Measurements from ENCODE around the gene RAF1. TPM values are rescaled to one million over a fixed set of nuclear protein-coding genes. Genes with fewer than 3 reads are reported as not detected.

Gene RAF1
- total RNA-seq, 2 experiments from 2014 or later, result 71.1 to 74.9 TPM

DNA sequence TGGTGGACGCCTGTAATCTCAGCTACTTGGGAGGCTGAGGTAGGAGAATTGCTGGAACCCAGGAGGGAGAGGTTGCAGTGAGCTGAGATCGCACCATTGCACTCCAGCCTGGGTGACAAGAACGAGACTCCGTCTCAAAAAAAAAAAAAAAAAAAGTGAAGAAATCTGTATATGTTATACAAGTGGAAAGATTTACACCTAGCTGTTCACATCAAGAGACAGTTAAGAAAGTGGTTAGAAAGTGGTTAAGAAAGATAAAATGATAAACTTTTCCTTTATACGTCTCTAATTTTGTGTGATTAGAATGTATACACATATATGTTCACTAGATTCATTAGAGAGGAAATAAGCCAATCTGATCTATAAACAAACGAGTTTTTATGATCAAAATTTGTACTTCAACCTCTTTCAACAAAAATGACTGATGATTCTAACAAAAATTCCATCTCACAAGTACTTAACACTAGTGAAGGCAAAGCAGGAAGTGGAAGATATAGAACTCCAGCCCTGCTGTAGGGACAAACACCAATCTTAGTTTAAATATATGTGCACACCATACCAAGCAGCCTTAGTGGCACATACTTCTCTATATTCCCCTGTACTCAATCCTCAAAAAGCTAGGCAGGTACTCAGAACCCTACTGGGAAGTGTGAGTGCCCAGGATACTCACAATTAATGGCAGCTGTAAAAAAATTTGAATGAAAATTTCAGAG lies 51.2 kb downstream of the RAF1 start:
- intact Hi-C loops (cut with micrococcal nuclease), result loop anchor here (5.0 kb wide), 1 partner anchor 50 kb away; the partner anchor contains the start of gene RAF1
- TF ChIP-seq, protein P1, sequence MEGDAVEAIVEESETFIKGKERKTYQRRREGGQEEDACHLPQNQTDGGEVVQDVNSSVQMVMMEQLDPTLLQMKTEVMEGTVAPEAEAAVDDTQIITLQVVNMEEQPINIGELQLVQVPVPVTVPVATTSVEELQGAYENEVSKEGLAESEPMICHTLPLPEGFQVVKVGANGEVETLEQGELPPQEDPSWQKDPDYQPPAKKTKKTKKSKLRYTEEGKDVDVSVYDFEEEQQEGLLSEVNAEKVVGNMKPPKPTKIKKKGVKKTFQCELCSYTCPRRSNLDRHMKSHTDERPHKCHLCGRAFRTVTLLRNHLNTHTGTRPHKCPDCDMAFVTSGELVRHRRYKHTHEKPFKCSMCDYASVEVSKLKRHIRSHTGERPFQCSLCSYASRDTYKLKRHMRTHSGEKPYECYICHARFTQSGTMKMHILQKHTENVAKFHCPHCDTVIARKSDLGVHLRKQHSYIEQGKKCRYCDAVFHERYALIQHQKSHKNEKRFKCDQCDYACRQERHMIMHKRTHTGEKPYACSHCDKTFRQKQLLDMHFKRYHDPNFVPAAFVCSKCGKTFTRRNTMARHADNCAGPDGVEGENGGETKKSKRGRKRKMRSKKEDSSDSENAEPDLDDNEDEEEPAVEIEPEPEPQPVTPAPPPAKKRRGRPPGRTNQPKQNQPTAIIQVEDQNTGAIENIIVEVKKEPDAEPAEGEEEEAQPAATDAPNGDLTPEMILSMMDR (IDR thresholded peaks at IDR 0.05), result no peak
- peak overlapping the region; percentile 34 for H3K27ac Mint-ChIP-seq
- ChIA-PET POLR2A (interaction anchor here (0.9 to 1.5 kb wide), 2 partner anchors 29 to 51 kb away, joined by 3 to 4 read pairs; no protein-coding TSS in a partner anchor), CTCF (interaction anchor here (0.8 to 2.2 kb wide), 4 partner anchors 10 to 107 kb away, joined by 3 to 8 read pairs (median 4); no protein-coding TSS in a partner anchor)
- DNase-seq (no peak), ATAC-seq (peak; percentile 9)
- H3K9me3 Mint-ChIP-seq, result no peaks in the 10 kb centered on the region
- peaks cover 39% of the 10 kb centered on the region for H3K36me3 Mint-ChIP-seq (ENCODE audit: low read depth)
- peaks cover 40% of the 10 kb centered on the region for H3K4me1 Mint-ChIP-seq (ENCODE audit: low read depth)
- no peak overlapping the region for H3K4me3 Mint-ChIP-seq
- H3K27me3 Mint-ChIP-seq, result no peaks in the 10 kb centered on the region

DNA sequence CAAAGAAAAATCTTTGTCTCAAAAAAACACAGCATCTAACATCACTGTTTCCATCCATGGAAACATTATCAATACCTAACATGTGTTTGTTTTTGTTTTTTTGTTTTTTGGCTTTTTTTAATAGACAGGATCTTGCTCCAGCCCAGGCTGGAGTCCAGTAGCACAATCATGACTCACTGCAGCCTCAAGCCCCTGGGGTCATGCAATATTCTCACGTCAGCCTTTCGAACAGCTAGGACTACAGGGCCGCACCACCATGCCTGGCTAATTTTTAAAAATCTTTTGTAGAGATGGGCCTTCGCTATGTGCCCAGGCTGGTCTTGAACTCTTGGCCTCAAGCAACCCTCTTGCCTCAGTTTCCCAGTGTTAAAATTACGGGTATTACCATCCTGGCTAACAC lies 52.8 kb downstream of the RAF1 start:
- Mint-ChIP-seq H3K27me3 (no peaks in the 10 kb centered on the region), H3K36me3 (ENCODE audit: low read depth) (peaks cover 49% of the 10 kb centered on the region), H3K27ac (no peak overlapping the region), H3K4me1 (ENCODE audit: low read depth) (peaks cover 46% of the 10 kb centered on the region), H3K4me3 (no peak overlapping the region), H3K9me3 (no peaks in the 10 kb centered on the region)
- CTCF ChIA-PET, result interaction anchor here (1.0 to 2.2 kb wide), 2 partner anchors 10 to 109 kb away, joined by 3 to 8 read pairs; no protein-coding TSS in a partner anchor
- intact Hi-C loops (cut with micrococcal nuclease), result loop anchor here (5.0 kb wide), 1 partner anchor 51 kb away; the partner anchor contains the start of gene RAF1
- DNase-seq (no peak), ATAC-seq (no peak)
- TF ChIP-seq, protein P1 (IDR thresholded peaks at IDR 0.05), result no peak
- POLR2A ChIA-PET, result interaction anchor here (1.5 kb wide), 1 partner anchor 52 kb away, joined by 4 read pairs; no protein-coding TSS in a partner anchor

- ChIA-PET POLR2A (interaction anchor here (0.6 kb wide), 1 partner anchor 79 kb away, joined by 4 read pairs; no protein-coding TSS in a partner anchor), CTCF (no interaction called here)
- H3K4me3 Mint-ChIP-seq, result no peak overlapping the region
- no peaks in the 10 kb centered on the region for H3K9me3 Mint-ChIP-seq
- intact Hi-C loops (cut with micrococcal nuclease), result no loop called here
- DNase-seq, result no peak
- H3K27me3 Mint-ChIP-seq, result no peaks in the 10 kb centered on the region
- peaks cover 25% of the 10 kb centered on the region for H3K4me1 Mint-ChIP-seq (ENCODE audit: low read depth)
- no peak for ATAC-seq
- TF ChIP-seq, protein P1 (IDR thresholded peaks at IDR 0.05), result no peak
- peaks cover 53% of the 10 kb centered on the region for H3K36me3 Mint-ChIP-seq (ENCODE audit: low read depth)
- H3K27ac Mint-ChIP-seq, result no peak overlapping the region
These were observed 55.5 kb downstream of the RAF1 start for GRCh38 chr3:12608376-12608775.

GRCh38 chr3:12603969-12604368 lies 59.9 kb downstream of the RAF1 start:
- DNase-seq, result no peak
- H3K4me1 Mint-ChIP-seq (ENCODE audit: low read depth), result peaks cover 17% of the 10 kb centered on the region
- H3K27ac Mint-ChIP-seq, result no peak overlapping the region
- no peak overlapping the region for H3K4me3 Mint-ChIP-seq
- no peak for ATAC-seq
- H3K9me3 Mint-ChIP-seq, result no peaks in the 10 kb centered on the region
- no peaks in the 10 kb centered on the region for H3K27me3 Mint-ChIP-seq
- H3K36me3 Mint-ChIP-seq (ENCODE audit: low read depth), result peaks cover 53% of the 10 kb centered on the region
- intact Hi-C loops (cut with micrococcal nuclease), result no loop called here
- TF ChIP-seq, protein P1 (IDR thresholded peaks at IDR 0.05), result no peak
- POLR2A ChIA-PET, result no interaction called here
- CTCF ChIA-PET, result no interaction called here

- no peak overlapping the region for H3K27ac Mint-ChIP-seq
- no peaks in the 10 kb centered on the region for H3K9me3 Mint-ChIP-seq
- CTCF ChIA-PET, result interaction anchor here (1.1 to 2.5 kb wide), 6 partner anchors 9 to 119 kb away, joined by 3 to 9 read pairs (median 4); no protein-coding TSS in a partner anchor
- POLR2A ChIA-PET, result interaction anchor here (1.0 to 1.2 kb wide), 2 partner anchors 9 to 32 kb away, joined by 3 to 5 read pairs; no protein-coding TSS in a partner anchor
- no peaks in the 10 kb centered on the region for H3K27me3 Mint-ChIP-seq
- H3K4me3 Mint-ChIP-seq, result no peak overlapping the region
- ATAC-seq (no peak), DNase-seq (no peak)
- peaks cover 43% of the 10 kb centered on the region for H3K36me3 Mint-ChIP-seq (ENCODE audit: low read depth)
- TF ChIP-seq, protein P1 (IDR thresholded peaks at IDR 0.05), result no peak
- intact Hi-C loops (cut with micrococcal nuclease), result no loop called here
- peaks cover 3% of the 10 kb centered on the region for H3K4me1 Mint-ChIP-seq (ENCODE audit: low read depth)
These were observed 62.8 kb downstream of the RAF1 start for GRCh38 chr3:12601072-12601471.

All from activated CD8-positive, alpha-beta T cell treated with anti-CD3 and anti-CD28 coated beads for 36 hours (primary cell).